Chondrocyte (in vitro differentiated cells): Measurements from ENCODE around the gene HSD17B2. TPM values are rescaled to one million over a fixed set of nuclear protein-coding genes. Genes with fewer than 3 reads are reported as not detected.
"Not testable (repeated sequence)": the region's sequence is repeated elsewhere in the genome, so short reads cannot be mapped to it uniquely, and the experiment has no call there.

Experiments
- DNase-seq: peaks from one replicate; pipeline ENCODE4 v3.0.0; 2021; ENCODE audit warnings: mixed read lengths, low spot score
- H3K27ac Mint-ChIP-seq: one replicate; pipeline ENCODE4 v1.8.0; 2021; ENCODE audit warnings: mild to moderate bottlenecking, moderate library complexity, mixed read lengths; ENCODE audit not compliant: unreplicated experiment
- H3K27me3 Mint-ChIP-seq: 2 replicates; pipeline ENCODE4 v1.8.0; 2021; ENCODE audit warnings: low read depth, mixed read lengths
- H3K36me3 Mint-ChIP-seq: 2 replicates; pipeline ENCODE4 v1.8.0; 2021; ENCODE audit warnings: low read depth, mixed read lengths
- H3K4me1 Mint-ChIP-seq: 2 replicates; pipeline ENCODE4 v1.8.0; 2021; ENCODE audit warnings: low read depth, mild to moderate bottlenecking, mixed read lengths
- H3K4me3 Mint-ChIP-seq: one replicate; pipeline ENCODE4 v1.8.0; 2021; ENCODE audit warnings: mild to moderate bottlenecking, moderate library complexity, mixed read lengths; ENCODE audit not compliant: unreplicated experiment
- H3K9me3 Mint-ChIP-seq: 2 replicates; pipeline ENCODE4 v1.8.0; 2021; ENCODE audit warnings: low read depth, mixed read lengths
- CTCF ChIP-seq: fragments of 200-600 bp; sonication (generic); IDR thresholded peaks from 2 replicates; pipeline ENCODE4 v1.5.0; 2021; ENCODE audit warnings: antibody characterized with exemption, mild to moderate bottlenecking, moderate library complexity
- total RNA-seq: library from RNA; stranded (reverse); gene quantifications from 3 replicates; pipeline ENCODE4 v1.2.1, GENCODE V29; 2021

The HSD17B2 gene
- total RNA-seq, 1 donor from 2014 or later, result not detected

GRCh38 chr16:82108774-82109173 is 73.7 kb downstream of the HSD17B2 start:
- no peak overlapping the region for H3K27ac Mint-ChIP-seq
- no peak for TF ChIP-seq CTCF
- no peaks in the 10 kb centered on the region for H3K4me1 Mint-ChIP-seq
- H3K36me3 Mint-ChIP-seq, result no peaks in the 10 kb centered on the region
- peaks cover 24% of the 10 kb centered on the region for H3K27me3 Mint-ChIP-seq
- H3K4me3 Mint-ChIP-seq, result no peak overlapping the region
- H3K9me3 Mint-ChIP-seq, result no peaks in the 10 kb centered on the region
- no peak for DNase-seq

GRCh38 chr16:82109266-82109665 is 74.2 kb downstream of the HSD17B2 start:
- H3K9me3 Mint-ChIP-seq, H3K4me1 Mint-ChIP-seq, DNase-seq, H3K4me3 Mint-ChIP-seq, H3K27ac Mint-ChIP-seq, H3K36me3 Mint-ChIP-seq: not testable (repeated sequence)
- H3K27me3 Mint-ChIP-seq, result peaks cover 25% of the 10 kb centered on the region

GRCh38 chr16:82111944-82112343 is 76.9 kb downstream of the HSD17B2 start:
- no peaks in the 10 kb centered on the region for H3K4me1 Mint-ChIP-seq
- no peaks in the 10 kb centered on the region for H3K36me3 Mint-ChIP-seq
- no peak for TF ChIP-seq CTCF
- DNase-seq, result no peak
- H3K4me3 Mint-ChIP-seq, result no peak overlapping the region
- H3K27me3 Mint-ChIP-seq, result peaks cover 17% of the 10 kb centered on the region
- no peaks in the 10 kb centered on the region for H3K9me3 Mint-ChIP-seq
- no peak overlapping the region for H3K27ac Mint-ChIP-seq

- H3K4me3 Mint-ChIP-seq, result no peak overlapping the region
- no peaks in the 10 kb centered on the region for H3K4me1 Mint-ChIP-seq
- H3K9me3 Mint-ChIP-seq, result no peaks in the 10 kb centered on the region
- H3K27me3 Mint-ChIP-seq, result peaks cover 11% of the 10 kb centered on the region
- DNase-seq, result no peak
- no peaks in the 10 kb centered on the region for H3K36me3 Mint-ChIP-seq
- no peak for TF ChIP-seq CTCF
- H3K27ac Mint-ChIP-seq, result no peak overlapping the region
Measured at GRCh38 chr16:82113741-82114140, 78.7 kb downstream of the HSD17B2 start.

GRCh38 chr16:82116535-82116934 is 81.5 kb downstream of the HSD17B2 start:
- Mint-ChIP-seq H3K36me3 (no peaks in the 10 kb centered on the region), H3K27ac (no peak overlapping the region), H3K4me3 (no peak overlapping the region), H3K27me3 (peaks cover 4% of the 10 kb centered on the region), H3K4me1 (no peaks in the 10 kb centered on the region), H3K9me3 (no peaks in the 10 kb centered on the region)
- DNase-seq, result no peak
- no peak for TF ChIP-seq CTCF

- TF ChIP-seq CTCF, result no peak
- Mint-ChIP-seq H3K27me3 (peaks cover 4% of the 10 kb centered on the region), H3K4me1 (no peaks in the 10 kb centered on the region), H3K27ac (no peak overlapping the region), H3K9me3 (no peaks in the 10 kb centered on the region), H3K4me3 (no peak overlapping the region), H3K36me3 (no peaks in the 10 kb centered on the region)
- no peak for DNase-seq
Measured at GRCh38 chr16:82118749-82119148, 83.7 kb downstream of the HSD17B2 start.
